Stimulated activated CD8-positive, alpha-beta memory T cell treated with anti-CD3 and anti-CD28 coated beads, Interleukin-2, amount 100 ng/mL, for 1 hour (primary cell): Measurements from ENCODE around the gene L3MBTL3.

Source experiments
- DNase-seq, 2 donors: peaks; one replicate each; pipeline ENCODE4 v3.0.0-alpha.2; 2020; ENCODE audit warnings: low read depth in 2 of 2

Gene L3MBTL3

DNA sequence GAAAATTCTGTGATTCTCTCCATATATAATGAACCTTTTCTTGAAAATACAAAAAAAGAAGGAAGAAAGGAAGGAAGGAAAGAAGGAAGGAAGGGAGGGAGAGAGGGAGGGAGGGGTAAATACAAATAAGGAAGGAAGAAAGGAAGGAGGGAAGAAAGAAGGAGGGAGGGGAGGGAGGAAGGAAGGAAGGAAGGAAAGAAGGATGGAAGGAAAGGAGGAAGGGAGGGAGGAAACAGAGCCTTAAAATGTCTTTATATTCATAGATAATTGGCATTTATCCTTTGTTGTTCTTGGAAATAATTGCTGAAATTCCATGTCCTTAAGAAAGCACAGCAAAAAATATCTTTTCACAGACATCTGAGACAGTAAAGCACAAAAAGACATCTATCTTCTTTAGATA is 164.1 kb downstream of the L3MBTL3 start:
- DNase-seq: no peak

DNA sequence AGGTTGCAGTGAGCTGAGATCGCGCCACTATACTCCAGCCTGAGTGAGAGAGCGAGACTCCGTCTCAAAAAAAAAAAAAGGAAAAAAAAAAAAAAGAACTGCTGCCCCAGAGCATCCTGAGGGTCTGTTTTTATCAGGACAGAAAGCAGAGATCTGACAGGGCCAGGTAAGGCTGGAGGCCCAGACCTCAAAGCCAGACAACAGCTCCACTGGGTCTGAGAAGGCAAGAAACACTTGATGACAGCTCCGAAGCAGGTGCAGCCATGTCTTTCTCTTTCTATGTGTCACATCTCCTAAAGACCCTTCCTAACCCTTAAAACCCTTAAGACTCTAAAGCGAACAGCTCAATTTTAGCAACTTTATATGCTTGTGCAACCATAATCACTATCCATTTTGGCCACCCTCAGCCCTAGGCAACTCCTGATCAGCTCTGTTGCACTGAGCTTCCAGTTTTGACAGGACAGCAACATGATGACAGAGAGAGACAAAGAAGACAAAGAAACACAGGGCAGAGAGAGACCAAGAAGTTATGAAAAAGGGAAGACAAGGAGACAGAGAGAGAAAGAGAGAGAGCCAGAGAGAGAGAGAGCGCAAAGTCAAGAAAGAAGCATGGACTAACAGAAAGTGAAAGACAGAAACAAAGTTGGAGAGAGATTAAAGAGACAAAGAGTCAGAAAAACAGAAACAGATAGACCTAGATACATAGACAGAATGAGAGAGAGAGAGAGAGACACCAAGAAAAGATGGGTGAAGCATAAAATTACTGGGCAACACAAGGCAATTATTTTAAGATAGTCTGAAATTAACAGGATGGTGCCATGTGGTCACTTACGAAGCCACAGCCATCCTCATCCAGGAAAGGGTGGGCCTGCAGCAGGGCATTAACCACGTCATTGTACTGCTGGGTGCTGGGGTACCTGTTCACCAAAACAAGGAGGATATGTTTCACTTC is 165.2 kb downstream of the L3MBTL3 start:
- DNase-seq: no peak

DNA sequence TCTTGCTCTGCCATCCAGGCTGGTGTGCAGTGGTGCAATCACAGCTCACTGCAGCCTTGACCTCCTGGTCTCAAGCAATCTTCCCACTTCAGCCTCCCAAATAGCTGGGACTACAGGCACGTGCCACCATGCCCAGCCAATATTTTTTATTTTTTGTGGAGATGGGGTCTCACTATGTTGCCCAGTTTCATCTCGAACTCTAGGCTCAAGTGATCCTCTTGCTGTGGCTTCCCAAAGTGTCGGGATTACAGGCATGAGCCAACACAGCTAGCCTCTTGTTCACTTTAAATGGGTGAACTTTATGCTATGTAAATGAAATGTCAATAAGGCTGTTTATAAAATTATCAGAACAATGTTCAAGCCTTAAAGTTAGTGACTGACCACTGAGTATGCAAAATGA is 167.3 kb downstream of the L3MBTL3 start:
- DNase-seq: no peak

DNA sequence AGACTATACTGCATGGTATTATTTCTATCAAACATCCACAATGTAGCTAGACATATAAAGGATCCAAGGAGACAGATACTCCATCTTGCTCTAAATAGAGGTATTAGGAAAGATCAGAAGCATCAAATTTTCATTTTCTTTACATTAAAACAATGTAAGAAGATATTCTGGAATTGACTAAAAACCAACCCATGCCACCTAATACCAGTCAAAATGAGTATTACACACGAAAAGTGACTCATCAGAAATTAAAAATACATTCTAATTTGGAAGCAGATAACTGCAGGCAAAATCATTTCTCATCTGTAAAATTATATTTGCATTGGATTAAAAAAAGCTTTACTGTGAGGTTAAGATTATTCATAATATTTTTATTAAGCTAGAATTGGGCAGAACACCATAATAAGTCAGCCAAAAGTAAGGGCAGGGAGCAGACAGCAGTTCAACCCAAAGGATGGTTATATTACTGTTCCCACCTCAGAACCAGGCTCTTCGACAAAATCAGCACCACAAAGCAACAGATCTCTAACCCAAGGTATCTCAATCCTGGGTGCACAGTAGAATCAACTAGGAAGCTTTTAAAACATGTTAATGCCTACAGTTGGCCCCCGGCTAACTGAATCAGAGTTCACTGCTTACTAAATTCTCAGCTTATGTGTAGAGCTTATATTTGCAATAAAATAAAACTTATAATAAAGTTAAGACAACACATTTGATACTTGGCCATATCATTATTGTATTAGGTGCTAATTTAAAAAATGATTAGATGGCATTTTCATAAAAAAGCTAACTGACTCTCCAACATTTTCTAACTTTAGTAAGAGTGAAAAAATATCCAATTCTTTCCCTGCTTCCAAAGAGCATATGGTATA is 169.2 kb downstream of the L3MBTL3 start:
- DNase-seq: no peak

DNA sequence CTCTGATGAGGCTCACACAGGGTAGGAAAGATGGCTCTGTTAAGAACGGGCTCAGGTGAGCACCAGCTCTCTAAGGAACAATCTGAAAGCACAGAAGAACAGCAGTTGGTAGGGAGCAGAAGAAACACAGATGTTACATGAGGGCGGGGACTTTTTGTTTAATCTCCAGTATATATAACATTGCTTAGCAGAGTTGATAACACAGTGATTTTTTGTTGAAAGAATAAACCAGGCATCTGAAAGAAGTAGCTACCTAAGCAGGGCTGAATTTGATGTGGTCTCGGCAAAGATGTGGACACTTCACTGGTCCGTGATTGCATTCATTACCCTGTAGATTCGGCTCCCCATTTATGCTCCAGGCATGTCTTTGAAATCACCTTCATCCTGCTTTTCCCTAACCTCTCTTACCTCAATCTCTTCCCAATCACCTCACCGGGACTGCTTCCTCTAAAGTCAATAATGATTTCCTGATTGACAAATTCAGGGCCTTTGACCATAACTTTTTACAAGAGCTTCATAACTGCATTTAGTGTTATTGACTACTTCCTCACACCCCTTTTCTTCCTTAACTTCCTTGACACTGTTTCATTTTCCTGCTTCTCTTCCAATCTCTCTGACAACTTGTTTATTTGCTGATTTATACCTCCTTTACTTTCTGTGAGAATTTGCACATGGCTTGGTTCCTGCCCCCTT is 170.0 kb downstream of the L3MBTL3 start:
- no peak for DNase-seq

DNA sequence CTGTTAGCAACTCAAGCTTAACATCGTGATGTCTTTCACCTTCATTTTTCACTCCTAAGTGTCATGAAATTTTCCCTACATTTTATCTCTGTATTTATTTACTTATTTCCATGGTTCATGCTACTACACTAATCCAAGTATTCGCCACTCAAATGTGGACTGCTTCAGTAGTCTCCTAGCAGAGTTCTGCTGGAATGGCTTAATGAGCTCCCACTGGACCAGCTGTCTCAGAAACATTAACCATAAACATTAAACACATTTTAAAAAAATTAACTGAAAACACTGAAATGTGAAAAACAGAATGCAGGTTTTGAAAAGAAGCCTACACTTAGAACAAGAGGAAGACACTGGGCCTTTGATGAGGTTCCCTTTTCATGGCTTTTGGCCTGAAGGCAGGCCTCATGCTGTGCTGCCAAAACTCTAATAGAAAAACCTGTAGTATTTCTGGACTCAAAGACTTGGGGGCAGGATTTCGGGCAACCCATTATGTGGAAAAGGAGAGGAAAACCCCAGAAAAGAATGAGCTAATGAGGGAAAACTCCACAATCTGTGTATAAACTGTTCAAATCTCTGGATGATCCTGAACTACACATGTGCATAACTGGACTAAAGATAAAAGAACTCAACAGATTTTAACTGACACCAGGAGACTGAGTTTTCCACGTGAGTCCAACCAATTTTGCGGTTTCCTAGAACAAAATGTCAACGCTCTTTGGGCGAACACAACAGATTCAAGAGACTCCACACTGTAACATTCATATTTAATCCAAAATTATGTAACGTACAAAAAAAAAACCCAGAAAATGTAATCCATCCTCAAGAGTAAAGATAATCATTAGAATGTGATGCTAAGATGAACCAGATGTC is 171.4 kb downstream of the L3MBTL3 start:
- no peak for DNase-seq
